ENCODE data around the gene C19orf33.

GRCh38 chr19:38288123-38288855 lies 15.8 kb upstream of the C19orf33 start:
- no peak for TF ChIP-seq REST (IDR thresholded peaks at IDR 0.05; ENCODE audit: insufficient read depth in 1 of 2, low read depth in 2 of 2, low read length in 2 of 2)
- TF ChIP-seq POLR2AphosphoS5 (IDR thresholded peaks at IDR 0.05; ENCODE audit: low read depth, low read length): no peak
- TF ChIP-seq SIN3A (IDR thresholded peaks at IDR 0.05; ENCODE audit: borderline replicate concordance, insufficient read depth, low read length): no peak
- no peak for TF ChIP-seq TAF1 (IDR thresholded peaks at IDR 0.05; ENCODE audit: borderline replicate concordance, insufficient read depth, low read length)
- TF ChIP-seq FOXP2 (optimal IDR thresholded peaks at IDR 0.05; ENCODE audit: borderline replicate concordance, extremely low read depth, extremely low read length, insufficient read depth): no peak
